Right renal pelvis (tissue), 4 donors: Measurements from ENCODE around the gene NALF2. TPM values are rescaled to one million over a fixed set of nuclear protein-coding genes. Genes with fewer than 3 reads are reported as not detected.

Experiments
- DNase-seq, 4 donors: peaks; one replicate each; pipeline ENCODE4 v3.0.0-alpha.2; 2013; ENCODE audit warnings: low read depth in 4 of 4, low spot score in 3 of 4, missing footprints in 1 of 4
- polyA plus RNA-seq, 4 donors: library from polyadenylated mRNA; unstranded; fragments of 120-200 nt; gene quantifications; one replicate each; pipeline ENCODE4 v1.2.1, GENCODE V29; 2013; ENCODE audit not compliant: insufficient read length in 4 of 4

NALF2 gene
- polyA plus RNA-seq, 4 donors = 0.57 to 0.83 (median 0.79) TPM

GRCh38 chrX:69524781-69525363, 20.7 kb downstream of the NALF2 start:
- DNase-seq = no peak

GRCh38 chrX:69530306-69530705, 26.2 kb downstream of the NALF2 start:
- no peak for DNase-seq

DNA sequence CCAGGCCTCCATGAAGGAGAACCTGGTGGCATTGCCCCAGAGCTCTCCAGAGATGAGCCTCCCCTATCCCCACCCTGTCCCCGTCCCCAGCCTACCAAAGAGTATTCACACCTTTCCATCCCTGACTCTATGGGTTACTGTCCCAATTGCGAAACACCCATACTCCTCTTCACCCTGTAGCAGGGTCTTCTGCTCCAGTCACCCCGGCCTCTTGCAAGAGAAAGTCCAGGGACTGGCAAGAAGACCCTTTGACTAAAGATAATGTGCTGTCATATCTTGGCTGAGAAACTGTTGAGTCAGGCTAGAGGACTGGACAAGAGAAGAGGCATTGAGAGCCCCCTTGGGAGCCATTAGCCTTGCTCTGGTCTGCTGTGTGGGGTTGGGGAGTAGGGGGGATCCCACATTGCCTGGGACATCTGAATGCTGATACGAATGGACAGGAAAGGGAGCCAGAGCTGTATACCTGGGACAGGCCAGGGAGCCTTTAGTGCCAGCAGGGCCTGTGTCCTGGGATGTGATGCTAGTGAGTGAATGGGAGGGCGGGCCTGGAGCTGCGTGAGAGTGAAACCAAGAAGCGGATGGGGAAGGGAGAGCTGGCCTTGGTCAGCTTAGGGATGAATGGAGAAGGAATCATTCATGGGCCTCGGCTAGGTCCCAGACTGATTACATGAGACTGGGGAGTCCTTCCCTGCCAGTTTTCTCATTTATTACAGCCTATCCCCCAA, 27.1 kb downstream of the NALF2 start:
- DNase-seq = no peak

GRCh38 chrX:69535661-69536060, 31.5 kb downstream of the NALF2 start:
- no peak for DNase-seq

GRCh38 chrX:69538321-69538876, 34.3 kb downstream of the NALF2 start:
- peak in 1 of 4 donors; percentile 54 for DNase-seq

- no peak for DNase-seq
Observed at GRCh38 chrX:69539437-69539836, 35.3 kb downstream of the NALF2 start.

DNA sequence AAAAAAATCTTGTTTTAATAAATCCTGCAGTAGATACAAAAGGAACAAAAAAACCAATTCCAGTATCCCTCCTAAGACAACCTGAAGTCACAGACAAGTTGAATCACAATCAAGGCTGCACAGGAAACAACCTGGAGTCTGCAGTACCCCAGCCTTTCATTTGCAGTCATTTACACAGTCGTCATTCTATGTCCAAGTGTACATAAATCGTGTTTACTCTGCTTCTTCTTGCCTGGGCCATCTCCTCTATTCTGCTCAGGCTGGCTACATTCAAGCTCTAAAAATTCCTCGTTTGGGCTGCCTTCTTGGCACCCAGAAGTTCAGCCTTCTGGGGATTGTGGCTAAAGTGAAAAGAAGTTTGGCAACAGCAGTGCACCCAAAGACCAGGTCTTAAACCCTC, 37.8 kb downstream of the NALF2 start:
- no peak for DNase-seq

GRCh38 chrX:69543572-69543971, 39.4 kb downstream of the NALF2 start:
- no peak for DNase-seq

- DNase-seq = no peak
Observed at GRCh38 chrX:69546417-69546816, 42.3 kb downstream of the NALF2 start.

DNA sequence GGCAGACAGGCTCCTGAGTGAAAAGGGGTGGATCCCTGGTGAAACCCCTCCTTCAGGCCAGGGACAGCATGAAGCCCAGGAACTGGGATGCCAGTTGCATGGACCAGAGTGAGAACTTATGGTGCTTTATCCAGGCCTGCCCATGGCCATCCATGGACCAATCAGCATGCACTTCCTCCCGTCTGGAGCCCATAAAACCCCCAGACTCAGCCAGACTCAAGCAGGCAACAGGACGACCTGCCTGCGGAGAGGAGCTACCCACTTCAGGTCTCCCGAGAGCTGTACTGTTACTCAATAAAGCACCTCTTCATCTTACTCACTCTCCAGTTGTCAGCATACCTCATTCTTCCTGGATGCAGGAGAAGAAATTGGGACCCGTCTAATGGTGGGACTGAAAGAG, 42.9 kb downstream of the NALF2 start:
- no peak for DNase-seq

GRCh38 chrX:69551421-69552009, 47.4 kb downstream of the NALF2 start:
- DNase-seq = no peak

DNA sequence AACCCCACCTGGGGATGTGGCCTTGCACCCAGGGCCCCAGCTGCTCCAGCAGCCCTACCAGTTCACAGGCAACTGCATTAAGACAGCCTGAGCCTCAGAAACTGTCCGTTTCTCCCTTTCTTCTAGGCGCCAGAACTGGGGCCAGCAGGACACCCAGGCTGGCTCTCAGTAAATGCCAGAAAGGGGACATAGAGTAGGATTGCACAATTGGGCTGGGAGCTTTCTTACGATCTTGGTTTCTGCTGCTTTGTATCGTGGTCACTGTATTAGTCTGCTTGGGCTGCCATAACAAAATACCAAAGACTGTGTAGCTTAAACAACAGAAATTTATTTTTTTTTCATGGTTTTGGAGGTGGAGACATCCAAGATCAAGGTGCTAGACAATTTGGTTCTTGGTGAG, 48.4 kb downstream of the NALF2 start:
- DNase-seq = no peak

Other genes starting within 250 kb of the NALF2 start
- gene EDA, start 111.8 kb downstream of the NALF2 start, polyA plus RNA-seq = 1 to 10 TPM; 6.5 to 8.5 (median 6.9) TPM